ENCODE data around the gene TEX38.
"Not testable (repeated sequence)": the region's sequence is repeated elsewhere in the genome, so short reads cannot be mapped to it uniquely, and the experiment has no call there.

GRCh38 chr1:46662919-46663318 lies 8.7 kb upstream of the TEX38 start:
- not testable (repeated sequence) for TF ChIP-seq CHD2 (IDR thresholded peaks at IDR 0.05; ENCODE audit: low read length, partially characterized antibody); POLR2A (IDR thresholded peaks at IDR 0.05; ENCODE audit: low read length); CTCF (IDR thresholded peaks at IDR 0.05); KDM1A (IDR thresholded peaks at IDR 0.05; ENCODE audit: low read depth); MYC (IDR thresholded peaks at IDR 0.05; ENCODE audit: borderline replicate concordance, low read length); CEBPB (IDR thresholded peaks at IDR 0.05); EHMT2 (IDR thresholded peaks at IDR 0.05; ENCODE audit: low read depth); REST (IDR thresholded peaks at IDR 0.05)

All from A549 (cell line).